ENCODE data around the gene PIK3IP1. TPM values are rescaled to one million over a fixed set of nuclear protein-coding genes. Genes with fewer than 3 reads are reported as not detected.

PIK3IP1 gene
- total and polyA plus RNA-seq, 9 of the 15 experiments (the other 6 are each of a cell fraction or from before 2014, with no cell fraction given), result 0.11 to 1.3 (median 0.77) TPM

DNA sequence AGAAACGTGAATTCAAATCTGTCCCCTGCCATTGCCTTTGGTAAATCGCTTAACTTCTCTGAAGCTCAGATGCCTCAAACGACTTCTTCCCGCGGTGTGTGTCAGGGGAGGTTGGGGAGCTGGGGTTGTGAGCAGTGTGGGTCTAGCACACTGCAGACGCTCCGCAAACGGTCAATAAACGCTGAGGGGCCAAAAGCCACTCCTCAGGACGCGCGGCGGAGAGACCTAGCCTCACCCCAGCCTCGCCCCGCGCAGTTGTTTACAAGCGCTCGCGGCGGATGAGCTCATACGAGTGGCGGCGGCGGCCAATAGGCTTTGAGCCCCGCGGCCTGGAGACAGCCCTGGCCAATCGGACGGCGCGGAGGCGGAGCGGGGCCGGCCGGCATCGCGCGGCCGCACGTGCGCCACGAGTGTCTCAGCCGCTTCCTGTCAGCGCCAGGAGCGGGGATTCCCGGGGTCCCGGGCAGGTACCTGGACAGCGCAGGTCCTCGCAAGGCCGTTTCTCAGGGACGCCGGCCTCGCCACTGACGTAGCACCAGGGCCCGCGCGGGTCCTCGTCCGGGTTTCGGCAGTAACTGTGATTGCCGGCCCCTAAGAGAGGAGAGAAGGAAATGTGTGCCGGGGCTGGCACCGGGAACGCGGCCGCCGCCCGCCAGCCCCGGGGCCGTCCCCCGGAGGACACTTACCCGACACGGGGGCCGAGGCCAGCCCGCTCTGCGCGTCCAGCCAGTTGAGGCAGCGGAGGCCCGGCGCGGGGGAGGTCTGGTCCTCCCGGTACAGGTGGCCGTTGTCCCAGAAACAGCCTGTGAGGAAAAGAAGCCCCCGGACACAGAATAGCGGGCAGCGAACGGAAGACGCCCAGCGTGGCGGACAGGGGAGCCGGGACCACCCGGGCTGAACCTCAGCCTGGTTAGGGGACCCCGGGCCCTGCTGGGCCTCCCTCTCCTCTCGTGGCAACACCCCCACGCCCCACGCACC lies 1.5 kb downstream of the PIK3IP1 start (continued):
- TF ChIP-seq MYNN (IDR thresholded peaks at IDR 0.05), result no peak
- TF ChIP-seq MYNN (CRISPR knock-in tag; IDR thresholded peaks at IDR 0.05), result no peak
- TF ChIP-seq PTRF (tag; IDR thresholded peaks at IDR 0.05), result no peak
- TF ChIP-seq, protein P1, sequence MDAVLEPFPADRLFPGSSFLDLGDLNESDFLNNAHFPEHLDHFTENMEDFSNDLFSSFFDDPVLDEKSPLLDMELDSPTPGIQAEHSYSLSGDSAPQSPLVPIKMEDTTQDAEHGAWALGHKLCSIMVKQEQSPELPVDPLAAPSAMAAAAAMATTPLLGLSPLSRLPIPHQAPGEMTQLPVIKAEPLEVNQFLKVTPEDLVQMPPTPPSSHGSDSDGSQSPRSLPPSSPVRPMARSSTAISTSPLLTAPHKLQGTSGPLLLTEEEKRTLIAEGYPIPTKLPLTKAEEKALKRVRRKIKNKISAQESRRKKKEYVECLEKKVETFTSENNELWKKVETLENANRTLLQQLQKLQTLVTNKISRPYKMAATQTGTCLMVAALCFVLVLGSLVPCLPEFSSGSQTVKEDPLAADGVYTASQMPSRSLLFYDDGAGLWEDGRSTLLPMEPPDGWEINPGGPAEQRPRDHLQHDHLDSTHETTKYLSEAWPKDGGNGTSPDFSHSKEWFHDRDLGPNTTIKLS (IDR thresholded peaks at IDR 0.05; ENCODE audit: borderline replicate concordance, low read depth), result peak; percentile 51; the same call in 1 of the 2 replicates
- no peak for TF ChIP-seq RBM39 (optimal IDR thresholded peaks at IDR 0.05; ENCODE audit: low read depth, low read length)
- peak; percentile 56; the same call in 1 of the 2 replicates for TF ChIP-seq MBD2 (IDR thresholded peaks at IDR 0.05; ENCODE audit: borderline replicate concordance, low read depth)
- no peak for TF ChIP-seq OTX1 (CRISPR knock-in tag; IDR thresholded peaks at IDR 0.05)
- no peak for TF ChIP-seq WHSC1 (IDR thresholded peaks at IDR 0.05; ENCODE audit: low read length)
- no peak for TF ChIP-seq STAT5A (IDR thresholded peaks at IDR 0.05; ENCODE audit: borderline replicate concordance, low read length)
- TF ChIP-seq ZNF174 (CRISPR knock-in tag; IDR thresholded peaks at IDR 0.05), result no peak
- no peak for TF ChIP-seq NFATC3 (IDR thresholded peaks at IDR 0.05)
- TF ChIP-seq MCM5 (IDR thresholded peaks at IDR 0.05; ENCODE audit: low read depth), result no peak
- no peak for TF ChIP-seq U2AF1 (optimal IDR thresholded peaks at IDR 0.05; ENCODE audit: low read depth, low read length)
- TF ChIP-seq ZNF707 (CRISPR knock-in tag; conservative IDR thresholded peaks at IDR 0.05), result no peak
- no peak for TF ChIP-seq TOE1 (IDR thresholded peaks at IDR 0.05; ENCODE audit: borderline replicate concordance)
- TF ChIP-seq TOE1 (CRISPR knock-in tag; IDR thresholded peaks at IDR 0.05; ENCODE audit: borderline replicate concordance, low read depth), result no peak
- TF ChIP-seq KDM5B (IDR thresholded peaks at IDR 0.05; ENCODE audit: insufficient replicate concordance, low read depth, low read length), result peak; percentile 66
- TF ChIP-seq NFE2 (IDR thresholded peaks at IDR 0.05; ENCODE audit: low read depth), result no peak
